Epithelial cell of proximal tubule (primary cell): ENCODE measurements around the gene CFAP46. TPM values are rescaled to one million over a fixed set of nuclear protein-coding genes. Genes with fewer than 3 reads are reported as not detected.

ENCODE experiments used
- DNase-seq: peaks from one replicate; pipeline ENCODE4 v3.0.0-alpha.2; 2011; ENCODE audit warnings: low read depth
- H3K4me3 ChIP-seq: 2 replicates; pipeline ENCODE4 v1.5.1; 2011; ENCODE audit warnings: low read depth, mild to moderate bottlenecking, low read length
- total RNA-seq: library from RNA; depleted of rRNA; stranded (reverse); fragments of >200 nt; gene quantifications from 2 replicates; pipeline ENCODE4 v1.2.3, GENCODE V29; 2015
- TF ChIP-seq, protein P1 (sequence below): conservative IDR thresholded peaks from 2 replicates; pipeline ENCODE4 v1.5.1; 2012; ENCODE audit warnings: low read depth, mild to moderate bottlenecking, low read length

The CFAP46 gene
- total RNA-seq, 1 donor from 2014 or later: 2.2 TPM

GRCh38 chr10:132820056-132820455, 122.3 kb downstream of the CFAP46 start:
- H3K4me3 ChIP-seq: no peak overlapping the region
- TF ChIP-seq, protein P1, sequence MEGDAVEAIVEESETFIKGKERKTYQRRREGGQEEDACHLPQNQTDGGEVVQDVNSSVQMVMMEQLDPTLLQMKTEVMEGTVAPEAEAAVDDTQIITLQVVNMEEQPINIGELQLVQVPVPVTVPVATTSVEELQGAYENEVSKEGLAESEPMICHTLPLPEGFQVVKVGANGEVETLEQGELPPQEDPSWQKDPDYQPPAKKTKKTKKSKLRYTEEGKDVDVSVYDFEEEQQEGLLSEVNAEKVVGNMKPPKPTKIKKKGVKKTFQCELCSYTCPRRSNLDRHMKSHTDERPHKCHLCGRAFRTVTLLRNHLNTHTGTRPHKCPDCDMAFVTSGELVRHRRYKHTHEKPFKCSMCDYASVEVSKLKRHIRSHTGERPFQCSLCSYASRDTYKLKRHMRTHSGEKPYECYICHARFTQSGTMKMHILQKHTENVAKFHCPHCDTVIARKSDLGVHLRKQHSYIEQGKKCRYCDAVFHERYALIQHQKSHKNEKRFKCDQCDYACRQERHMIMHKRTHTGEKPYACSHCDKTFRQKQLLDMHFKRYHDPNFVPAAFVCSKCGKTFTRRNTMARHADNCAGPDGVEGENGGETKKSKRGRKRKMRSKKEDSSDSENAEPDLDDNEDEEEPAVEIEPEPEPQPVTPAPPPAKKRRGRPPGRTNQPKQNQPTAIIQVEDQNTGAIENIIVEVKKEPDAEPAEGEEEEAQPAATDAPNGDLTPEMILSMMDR: no peak
- DNase-seq: no peak

DNA sequence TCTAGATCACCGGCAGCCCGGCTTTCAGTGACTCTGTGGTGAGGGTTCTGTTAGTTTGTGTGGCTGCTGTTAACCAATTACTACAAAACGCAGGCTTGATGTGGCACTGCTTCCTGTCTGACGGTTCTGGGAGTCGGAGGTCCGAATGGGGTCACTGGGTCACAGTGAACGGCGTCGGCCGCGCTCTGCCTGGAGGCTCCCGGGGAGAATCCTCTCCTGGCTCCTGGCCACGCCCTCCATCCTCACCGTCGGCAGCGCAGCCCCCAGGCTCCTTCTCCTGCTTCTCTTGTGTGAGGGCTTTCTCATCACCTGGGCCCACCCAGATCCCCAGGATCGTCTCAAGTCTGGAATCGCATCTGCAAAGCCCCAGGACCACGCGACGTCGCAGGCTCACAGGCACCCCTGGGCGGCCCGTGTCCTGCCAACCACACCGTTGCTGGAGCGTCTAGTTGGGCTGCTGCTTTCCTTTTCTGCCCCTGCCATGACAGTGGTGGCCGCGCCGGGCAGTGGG, 124.6 kb downstream of the CFAP46 start:
- H3K4me3 ChIP-seq: no peak overlapping the region
- TF ChIP-seq, protein P1: no peak
- no peak for DNase-seq

GRCh38 chr10:132816718-132817117, 125.7 kb downstream of the CFAP46 start:
- TF ChIP-seq, protein P1: no peak

DNA sequence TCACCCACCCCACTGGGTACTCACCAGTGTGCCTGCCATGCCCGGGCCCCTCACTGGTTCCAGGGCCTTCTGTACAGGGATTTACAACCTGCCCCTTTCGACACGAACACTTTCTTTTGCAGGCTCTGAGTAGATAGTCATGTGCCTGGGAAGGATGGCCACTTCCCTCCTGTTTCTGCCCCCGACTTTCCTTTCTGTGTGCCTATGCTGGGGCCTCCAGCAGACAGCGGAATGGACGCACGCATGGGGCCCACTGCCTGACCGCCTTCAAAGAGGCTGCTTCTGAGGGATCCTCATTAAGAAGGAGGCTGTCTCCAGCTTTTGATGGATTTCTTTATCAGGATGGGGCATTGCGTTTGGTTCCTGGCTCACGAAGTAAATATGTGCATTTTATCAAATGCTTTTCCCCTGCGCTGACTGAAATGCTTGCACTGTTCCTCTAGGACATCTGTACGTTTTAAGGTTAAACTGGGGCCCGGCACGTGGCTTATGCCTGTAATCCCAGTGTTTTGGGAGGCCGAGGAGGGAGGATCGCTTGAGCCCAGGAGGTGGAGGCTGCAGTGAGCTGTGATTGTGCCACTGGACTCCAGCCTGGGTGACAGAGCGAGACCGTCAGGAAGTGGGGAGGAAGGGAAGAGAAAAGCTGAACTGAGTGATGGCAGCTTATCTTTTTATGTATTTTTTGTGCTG, 127.1 kb downstream of the CFAP46 start:
- no peak for DNase-seq
- TF ChIP-seq, protein P1: no peak
- H3K4me3 ChIP-seq: no peak overlapping the region

More at GRCh38 chr10:132816718-132817117, 125.7 kb downstream of the CFAP46 start:
- DNase-seq: no peak
- no peak overlapping the region for H3K4me3 ChIP-seq

DNA sequence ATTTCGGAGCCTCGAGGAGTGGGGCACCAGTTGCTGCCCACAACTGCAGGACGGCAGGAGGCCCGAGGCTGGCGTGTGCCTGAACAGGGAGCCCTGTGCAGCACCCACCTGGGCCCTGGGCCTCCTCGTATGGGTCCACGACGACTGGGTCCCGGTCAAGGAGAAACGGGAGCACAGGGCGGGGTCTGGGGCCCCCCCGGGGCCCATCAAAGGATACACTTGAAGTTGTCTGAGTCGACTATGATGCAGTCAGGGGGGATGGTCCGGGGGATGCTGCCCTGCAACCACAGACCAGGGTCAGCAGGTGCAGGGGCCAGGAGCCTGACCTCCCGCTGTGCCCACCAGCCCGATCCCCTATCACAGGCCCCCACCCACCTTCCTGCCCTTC, 127.9 kb downstream of the CFAP46 start:
- DNase-seq: no peak
- H3K4me3 ChIP-seq: no peak overlapping the region
- TF ChIP-seq, protein P1: no peak

GRCh38 chr10:132813560-132814468, 128.6 kb downstream of the CFAP46 start:
- no peak for DNase-seq
- no peak overlapping the region for H3K4me3 ChIP-seq
- TF ChIP-seq, protein P1: no peak
